PC-9 (cell line): Measurements from ENCODE around the gene RRAS. TPM values are rescaled to one million over a fixed set of nuclear protein-coding genes. Genes with fewer than 3 reads are reported as not detected.

Source experiments
- BruUV-seq: library from RNA; stranded (reverse); fragments of 400-500 nt; replicated peaks from 2 replicates; lab custom pipeline; 2021; lab: Mats Ljungman, UMichigan
- CTCF ChIA-PET: fragments of 300-600 bp; sonication (Branson Sonifier 250); formaldehyde crosslinking; loops from one replicate; lab custom pipeline; 2022; ENCODE audit warnings: antibody characterized with exemption; lab: Charles Lee
- POLR2A ChIA-PET: fragments of 300-600 bp; sonication (Branson Sonifier 250); formaldehyde crosslinking; loops from one replicate; lab custom pipeline; 2022; ENCODE audit warnings: antibody characterized with exemption; ENCODE audit not compliant: unreplicated experiment; lab: Charles Lee
- DNase-seq, 2 experiments: peaks; one replicate each; pipeline versions ENCODE4 v3.0.0 to v3.0.0-alpha.2; 2015 to 2022; ENCODE audit warnings: mixed read lengths in 1 of 2
- H2AFZ ChIP-seq: fragments of 200-600 bp; sonication (generic); 2 replicates; pipeline ENCODE4 v1.8.1; 2017; ENCODE audit warnings: antibody characterized with exemption
- H3F3A ChIP-seq: fragments of 200-600 bp; sonication (generic); 2 replicates; pipeline ENCODE4 v1.8.1; 2017; ENCODE audit warnings: antibody characterized with exemption, mild to moderate bottlenecking, low read depth; ENCODE audit not compliant: insufficient read depth
- H3K27ac ChIP-seq: fragments of 200-600 bp; sonication (generic); 2 replicates; pipeline ENCODE4 v1.6.1; 2016; ENCODE audit warnings: mixed run types
- H3K27me3 ChIP-seq: fragments of 200-600 bp; sonication (generic); 2 replicates; pipeline ENCODE4 v1.6.1; 2016; ENCODE audit warnings: low read depth, mixed run types; ENCODE audit not compliant: insufficient read depth
- H3K36me3 ChIP-seq: fragments of 200-600 bp; sonication (generic); 2 replicates; pipeline ENCODE4 v1.6.1; 2016; ENCODE audit warnings: low read depth, mixed run types
- H3K4me1 ChIP-seq: fragments of 200-600 bp; sonication (generic); replicated peaks from 2 replicates; pipeline ENCODE4 v1.6.1; 2016; ENCODE audit warnings: mixed run types; ENCODE audit not compliant: insufficient read depth
- H3K4me2 ChIP-seq: fragments of 200-600 bp; sonication (generic); 2 replicates; pipeline ENCODE4 v1.6.1; 2017; ENCODE audit warnings: mixed run types
- H3K4me3 ChIP-seq: fragments of 200-600 bp; sonication (generic); 2 replicates; pipeline ENCODE4 v1.6.1; 2016; ENCODE audit warnings: mixed run types
- H3K79me2 ChIP-seq: fragments of 200-600 bp; sonication (generic); 2 replicates; pipeline ENCODE4 v1.6.1; 2017; ENCODE audit warnings: low read depth, mixed run types
- H3K9me2 ChIP-seq: fragments of 200-600 bp; sonication (generic); 2 replicates; pipeline ENCODE4 v1.8.1; 2017; ENCODE audit warnings: mild to moderate bottlenecking; ENCODE audit not compliant: insufficient read depth
- H3K9me3 ChIP-seq: fragments of 200-600 bp; sonication (generic); 2 replicates; pipeline ENCODE4 v1.8.1; 2016; ENCODE audit warnings: low read depth; ENCODE audit not compliant: insufficient read depth
- H4K20me1 ChIP-seq: fragments of 200-600 bp; sonication (generic); 2 replicates; pipeline ENCODE4 v1.8.1; 2017; ENCODE audit not compliant: insufficient read depth
- EZH2 ChIP-seq: fragments of 200-600 bp; sonication (generic); IDR thresholded peaks from 2 replicates; pipeline ENCODE4 v1.8.0; 2017; ENCODE audit warnings: antibody characterized with exemption, low read depth
- intact Hi-C: fragments of 100-400 bp; cut with micrococcal nuclease; formaldehyde crosslinking; loops from one replicate; pipeline ENCODE4 v1.10.0; 2022; ENCODE audit not compliant: unreplicated experiment
- total RNA-seq: library from RNA; stranded (reverse); gene quantifications from 2 replicates; pipeline ENCODE4 v1.2.3, GENCODE V29; 2021
- TF ChIP-seq, protein P1 (sequence below): fragments of 200-600 bp; sonication (generic); conservative IDR thresholded peaks from 2 replicates; pipeline ENCODE4 v1.6.1; 2017; ENCODE audit warnings: mixed run types, antibody characterized with exemption, mild to moderate bottlenecking, moderate library complexity

The RRAS gene
- total RNA-seq, 1 experiment from 2014 or later = 36.6 TPM

DNA sequence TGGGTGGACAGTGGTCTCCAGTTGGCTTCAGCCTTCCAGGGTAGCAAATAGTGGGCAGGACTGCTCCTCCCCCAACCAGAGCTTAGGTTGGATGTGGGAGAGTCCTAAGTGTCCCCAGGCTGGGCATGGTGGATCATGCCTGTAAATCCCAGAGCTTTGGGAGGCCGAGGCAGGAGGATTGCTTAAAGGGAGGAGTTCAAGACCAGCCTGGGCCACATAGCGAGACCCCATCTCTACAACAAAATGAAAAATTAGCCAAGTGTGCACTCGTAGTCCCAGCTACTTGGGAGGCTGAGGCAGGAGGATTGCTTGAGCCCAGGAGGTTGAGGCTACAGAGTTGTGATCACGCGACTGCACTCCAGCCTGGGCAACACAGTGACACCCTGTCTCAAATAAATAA is 7.4 kb downstream of the RRAS start:
- intact Hi-C loops = no loop called here
- Histone ChIP-seq H3K27ac (no peak overlapping the region), H3F3A (peaks cover 35% of the 10 kb centered on the region), H3K4me2 (no peak overlapping the region), H3K9me3 (no peaks in the 10 kb centered on the region), H4K20me1 (peaks cover 4% of the 10 kb centered on the region), H3K4me3 (no peak overlapping the region), H3K4me1 (no peaks in the 10 kb centered on the region), H2AFZ (no peak overlapping the region), H3K36me3 (peaks cover 4% of the 10 kb centered on the region; the same call in 1 of the 2 replicates), H3K9me2 (no peaks in the 10 kb centered on the region), H3K79me2 (no peaks in the 10 kb centered on the region), H3K27me3 (no peaks in the 10 kb centered on the region)
- POLR2A ChIA-PET = interaction anchor here (0.7 kb wide), 1 partner anchor 8 kb away, joined by 5 read pairs; no protein-coding TSS in a partner anchor
- DNase-seq = no peak
- no TSS peak for BruUV-seq
- CTCF ChIA-PET = no interaction called here
- TF ChIP-seq EZH2 = no peak
- TF ChIP-seq, protein P1, sequence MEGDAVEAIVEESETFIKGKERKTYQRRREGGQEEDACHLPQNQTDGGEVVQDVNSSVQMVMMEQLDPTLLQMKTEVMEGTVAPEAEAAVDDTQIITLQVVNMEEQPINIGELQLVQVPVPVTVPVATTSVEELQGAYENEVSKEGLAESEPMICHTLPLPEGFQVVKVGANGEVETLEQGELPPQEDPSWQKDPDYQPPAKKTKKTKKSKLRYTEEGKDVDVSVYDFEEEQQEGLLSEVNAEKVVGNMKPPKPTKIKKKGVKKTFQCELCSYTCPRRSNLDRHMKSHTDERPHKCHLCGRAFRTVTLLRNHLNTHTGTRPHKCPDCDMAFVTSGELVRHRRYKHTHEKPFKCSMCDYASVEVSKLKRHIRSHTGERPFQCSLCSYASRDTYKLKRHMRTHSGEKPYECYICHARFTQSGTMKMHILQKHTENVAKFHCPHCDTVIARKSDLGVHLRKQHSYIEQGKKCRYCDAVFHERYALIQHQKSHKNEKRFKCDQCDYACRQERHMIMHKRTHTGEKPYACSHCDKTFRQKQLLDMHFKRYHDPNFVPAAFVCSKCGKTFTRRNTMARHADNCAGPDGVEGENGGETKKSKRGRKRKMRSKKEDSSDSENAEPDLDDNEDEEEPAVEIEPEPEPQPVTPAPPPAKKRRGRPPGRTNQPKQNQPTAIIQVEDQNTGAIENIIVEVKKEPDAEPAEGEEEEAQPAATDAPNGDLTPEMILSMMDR = no peak

DNA sequence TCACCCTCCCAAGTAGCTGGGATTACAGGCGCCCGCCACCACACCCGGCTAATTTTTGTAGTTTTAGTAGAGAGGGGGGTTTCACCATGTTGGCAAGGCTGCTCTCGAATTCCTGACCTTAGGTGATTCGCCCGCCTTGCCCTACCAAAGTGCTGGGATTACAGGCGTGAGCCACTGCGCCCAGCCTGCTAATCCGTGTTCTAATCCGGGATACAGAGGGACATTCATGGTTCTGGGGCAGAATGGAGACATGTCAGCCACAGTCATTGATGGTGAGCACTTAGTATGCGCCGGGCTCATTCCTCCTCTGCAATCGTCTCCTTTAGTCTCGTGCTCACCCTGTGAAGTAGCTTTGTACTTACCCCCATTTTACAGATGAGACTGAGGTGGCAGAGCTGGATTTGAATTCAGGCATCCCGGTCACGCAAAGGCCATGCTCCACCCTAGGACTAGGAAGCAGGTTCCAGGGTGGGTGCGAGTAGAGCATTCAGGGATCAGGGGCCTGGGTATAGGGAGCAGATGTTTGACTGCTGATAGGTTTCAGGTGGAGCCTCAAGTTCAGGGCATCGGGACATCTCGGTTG is 8.2 kb downstream of the RRAS start:
- intact Hi-C loops = no loop called here
- H3K4me3 ChIP-seq = no peak overlapping the region
- ChIA-PET POLR2A (interaction anchor here (0.7 to 1.7 kb wide), 2 partner anchors 8 to 9 kb away, joined by 5 to 12 read pairs; partner anchors contain the start of gene RRAS), CTCF (no interaction called here)
- peaks cover 4% of the 10 kb centered on the region; the same call in 1 of the 2 replicates for H3K36me3 ChIP-seq
- no peak overlapping the region for H3K4me2 ChIP-seq
- no peaks in the 10 kb centered on the region for H3K27me3 ChIP-seq
- DNase-seq = no peak
- H3K9me3 ChIP-seq = no peaks in the 10 kb centered on the region
- peaks cover 39% of the 10 kb centered on the region for H3F3A ChIP-seq
- no peak overlapping the region for H2AFZ ChIP-seq
- TF ChIP-seq, protein P1 = no peak
- no peak for TF ChIP-seq EZH2
- no peaks in the 10 kb centered on the region for H3K4me1 ChIP-seq
- TSS peak; percentile 4 for BruUV-seq
- H3K9me2 ChIP-seq = no peaks in the 10 kb centered on the region
- H3K79me2 ChIP-seq = no peaks in the 10 kb centered on the region
- no peak overlapping the region for H3K27ac ChIP-seq
- peaks cover 4% of the 10 kb centered on the region for H4K20me1 ChIP-seq

DNA sequence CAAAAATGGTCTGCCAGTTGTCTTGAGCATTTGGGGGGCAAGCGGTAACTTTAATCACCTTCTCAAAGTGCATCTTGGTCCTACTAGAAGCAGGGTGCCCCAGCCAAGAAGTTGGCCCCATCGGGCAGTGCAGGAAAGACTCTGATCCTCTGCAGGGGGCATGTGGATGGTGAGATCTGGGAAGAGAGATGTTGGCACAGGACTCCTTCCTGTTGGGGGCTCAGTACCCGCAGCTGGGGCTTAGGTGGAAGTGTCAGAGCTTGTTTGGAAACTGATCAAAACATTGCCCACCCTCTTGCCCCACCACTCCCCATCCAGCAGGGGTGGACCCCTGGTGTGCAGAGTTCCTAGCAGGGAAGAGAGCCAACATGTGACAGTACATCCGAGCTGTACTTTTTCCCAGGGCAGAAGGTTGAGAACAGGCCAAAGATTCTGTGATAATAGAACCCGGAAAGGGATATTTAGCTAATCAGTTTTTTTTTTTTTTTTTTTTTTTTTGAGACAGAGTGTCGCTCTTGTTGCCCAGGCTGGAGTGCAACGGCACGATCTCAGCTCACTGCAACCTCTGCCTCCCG is 8.8 kb downstream of the RRAS start:
- Histone ChIP-seq H3K27me3 (no peaks in the 10 kb centered on the region), H4K20me1 (peaks cover 4% of the 10 kb centered on the region), H3K36me3 (peaks cover 4% of the 10 kb centered on the region; the same call in 1 of the 2 replicates), H2AFZ (no peak overlapping the region), H3K4me1 (no peaks in the 10 kb centered on the region), H3K9me2 (no peaks in the 10 kb centered on the region), H3F3A (peaks cover 44% of the 10 kb centered on the region), H3K9me3 (no peaks in the 10 kb centered on the region), H3K4me2 (no peak overlapping the region), H3K4me3 (no peak overlapping the region), H3K27ac (no peak overlapping the region), H3K79me2 (no peaks in the 10 kb centered on the region)
- ChIA-PET POLR2A (interaction anchor here (1.7 kb wide), 1 partner anchor 9 kb away, joined by 12 read pairs; the partner anchor contains the start of gene RRAS), CTCF (no interaction called here)
- TF ChIP-seq, protein P1 = no peak
- TF ChIP-seq EZH2 = no peak
- BruUV-seq = no TSS peak
- DNase-seq = no peak
- intact Hi-C loops = no loop called here
